Endodermal cell (in vitro differentiated cells): ENCODE results near the gene NDFIP1. TPM values are rescaled to one million over a fixed set of nuclear protein-coding genes. Genes with fewer than 3 reads are reported as not detected.

Source experiments
- DNase-seq: peaks from one replicate; pipeline ENCODE4 v3.0.0-alpha.2; 2017
- H3K27ac ChIP-seq: 2 replicates; pipeline ENCODE4 v1.5.1; 2013; ENCODE audit warnings: mild to moderate bottlenecking, low read depth, low read length, moderate library complexity
- H3K27me3 ChIP-seq: 2 replicates; pipeline ENCODE4 v1.6.1; 2013; ENCODE audit warnings: mild to moderate bottlenecking, low read length, moderate library complexity; ENCODE audit not compliant: insufficient read depth, control insufficient read depth, poor library complexity, severe bottlenecking
- H3K36me3 ChIP-seq: 2 replicates; pipeline ENCODE4 v1.7.0; 2013; ENCODE audit warnings: mild to moderate bottlenecking, low read length, moderate library complexity; ENCODE audit not compliant: control insufficient read depth, insufficient read depth
- H3K4me1 ChIP-seq: one replicate; pipeline ENCODE4 v1.7.0; 2013; ENCODE audit warnings: low read length; ENCODE audit not compliant: control insufficient read depth, insufficient read depth
- H3K4me3 ChIP-seq: 2 replicates; pipeline ENCODE4 v1.5.1; 2013; ENCODE audit warnings: mild to moderate bottlenecking, low read length, moderate library complexity
- H3K9ac ChIP-seq: 2 replicates; pipeline ENCODE4 v1.6.1; 2013; ENCODE audit warnings: mild to moderate bottlenecking, low read length, moderate library complexity; ENCODE audit not compliant: poor library complexity, severe bottlenecking; ENCODE audit errors: extremely low read depth
- H3K9me3 ChIP-seq: 2 replicates; pipeline ENCODE4 v1.6.1; 2013; ENCODE audit warnings: mild to moderate bottlenecking, low read length, moderate library complexity; ENCODE audit not compliant: control insufficient read depth
- H3K27ac Mint-ChIP-seq: 2 replicates; pipeline ENCODE4 v1.8.0; 2020; ENCODE audit warnings: mixed read lengths
- H3K27me3 Mint-ChIP-seq: 2 replicates; pipeline ENCODE4 v1.8.0; 2021; ENCODE audit warnings: mild to moderate bottlenecking, mixed read lengths; ENCODE audit not compliant: insufficient read depth
- H3K36me3 Mint-ChIP-seq: 2 replicates; pipeline ENCODE4 v1.8.0; 2020; ENCODE audit warnings: low read depth, mixed read lengths
- H3K4me1 Mint-ChIP-seq: 2 replicates; pipeline ENCODE4 v1.8.0; 2020; ENCODE audit warnings: mixed read lengths
- H3K4me3 Mint-ChIP-seq: 2 replicates; pipeline ENCODE4 v1.8.0; 2020; ENCODE audit warnings: mild to moderate bottlenecking, moderate library complexity, mixed read lengths
- H3K9me3 Mint-ChIP-seq: 2 replicates; pipeline ENCODE4 v1.8.0; 2020; ENCODE audit warnings: mild to moderate bottlenecking, mixed read lengths
- CTCF ChIP-seq: fragments of 200-600 bp; sonication (generic); conservative IDR thresholded peaks from 2 replicates; pipeline ENCODE4 v1.5.0; 2021; ENCODE audit warnings: antibody characterized with exemption, mild to moderate bottlenecking
- WGBS, 2 experiments: methylation state at CpG; one replicate each; pipeline versions ENCODE4 v1.1.5 to v1.1.7; 2013; ENCODE audit warnings: missing lambda C conversion rate in 2 of 2, mixed read lengths in 1 of 2; ENCODE audit not compliant: insufficient coverage in 1 of 2, insufficient read length in 1 of 2; 5-methylcytosine and 5-hydroxymethylcytosine counted together
- total RNA-seq, 2 donors: library from RNA; stranded (reverse); fragmentation: NEBNext Ultra II Directional in 1 of 2; extraction: Animal tissue kit (Norgen Biotek cat#: 25700) in 1 of 2; gene quantifications; 2 replicates in 1 of 2; 3 replicates in 1 of 2; pipeline ENCODE4 v1.2.1, GENCODE V29; 2021

NDFIP1 gene
- total RNA-seq, 2 donors from 2014 or later: 46.2 to 49.0 TPM

GRCh38 chr5:142098275-142098674 lies 10.3 kb upstream of the NDFIP1 start:
- H3K4me3 ChIP-seq: no peak overlapping the region
- Mint-ChIP-seq H3K4me3 (no peak overlapping the region), H3K27ac (no peak overlapping the region), H3K4me1 (peaks cover 34% of the 10 kb centered on the region), H3K27me3 (no peaks in the 10 kb centered on the region), H3K36me3 (no peaks in the 10 kb centered on the region), H3K9me3 (no peaks in the 10 kb centered on the region)
- no peak for DNase-seq
- 48 to 88% methylated on average over 1 of the region's 2 CpGs for WGBS, 2 experiments
- no peak for TF ChIP-seq CTCF
- H3K27ac ChIP-seq: no peak overlapping the region
- no peaks in the 10 kb centered on the region for H3K9me3 ChIP-seq
- no peak overlapping the region for H3K9ac ChIP-seq
- no peaks in the 10 kb centered on the region for H3K27me3 ChIP-seq
- peaks cover 3% of the 10 kb centered on the region for H3K4me1 ChIP-seq
- no peaks in the 10 kb centered on the region for H3K36me3 ChIP-seq

- Histone ChIP-seq H3K27ac (no peak overlapping the region), H3K4me1 (peaks cover 3% of the 10 kb centered on the region), H3K27me3 (no peaks in the 10 kb centered on the region), H3K36me3 (no peaks in the 10 kb centered on the region), H3K9ac (no peak overlapping the region), H3K9me3 (no peaks in the 10 kb centered on the region), H3K4me3 (no peak overlapping the region)
- Mint-ChIP-seq H3K27me3 (no peaks in the 10 kb centered on the region), H3K4me1 (peaks cover 34% of the 10 kb centered on the region), H3K9me3 (no peaks in the 10 kb centered on the region), H3K4me3 (no peak overlapping the region), H3K36me3 (no peaks in the 10 kb centered on the region), H3K27ac (no peak overlapping the region)
- TF ChIP-seq CTCF: no peak
- no peak for DNase-seq
These were observed 9.6 kb upstream of the NDFIP1 start for GRCh38 chr5:142098931-142099330.

GRCh38 chr5:142100307-142100706 lies 8.3 kb upstream of the NDFIP1 start:
- H3K4me1 Mint-ChIP-seq: peaks cover 32% of the 10 kb centered on the region
- H3K9me3 Mint-ChIP-seq: no peaks in the 10 kb centered on the region
- H3K4me3 Mint-ChIP-seq: no peak overlapping the region

More at GRCh38 chr5:142100307-142100706, 8.3 kb upstream of the NDFIP1 start:
- H3K27me3 ChIP-seq: no peaks in the 10 kb centered on the region
- peaks cover 3% of the 10 kb centered on the region for H3K4me1 ChIP-seq
- WGBS, 2 experiments: 92 to 100% methylated on average over 5 to 7 of the region's 7 CpGs
- no peaks in the 10 kb centered on the region for H3K36me3 ChIP-seq
- Mint-ChIP-seq H3K27ac (no peak overlapping the region), H3K27me3 (peaks cover 4% of the 10 kb centered on the region), H3K36me3 (no peaks in the 10 kb centered on the region)
- no peak overlapping the region for H3K9ac ChIP-seq
- no peak overlapping the region for H3K27ac ChIP-seq
- H3K9me3 ChIP-seq: no peaks in the 10 kb centered on the region
- DNase-seq: no peak
- H3K4me3 ChIP-seq: no peak overlapping the region
- no peak for TF ChIP-seq CTCF
